Measurements from ENCODE around the gene MALSU1. TPM values are rescaled to one million over a fixed set of nuclear protein-coding genes. Genes with fewer than 3 reads are reported as not detected.
"Not testable (repeated sequence)": the region's sequence is repeated elsewhere in the genome, so short reads cannot be mapped to it uniquely, and the experiment has no call there.

Gene MALSU1
- total RNA-seq, 2 experiments from 2014 or later = 49.8 to 51.8 TPM

- Mint-ChIP-seq H3K4me3 (no peak overlapping the region), H3K27ac (no peak overlapping the region), H3K27me3 (no peaks in the 10 kb centered on the region), H3K36me3 (ENCODE audit: low read depth) (no peaks in the 10 kb centered on the region), H3K4me1 (peaks cover 9% of the 10 kb centered on the region), H3K9me3 (no peaks in the 10 kb centered on the region)
- no peak for DNase-seq
- ChIA-PET CTCF (interaction anchor here (1.6 kb wide), 1 partner anchor 19 kb away, joined by 5 read pairs; no protein-coding TSS in a partner anchor), POLR2A (no interaction called here)
Measured at GRCh38 chr7:23291957-23292560, 7.1 kb upstream of the MALSU1 start.

DNA sequence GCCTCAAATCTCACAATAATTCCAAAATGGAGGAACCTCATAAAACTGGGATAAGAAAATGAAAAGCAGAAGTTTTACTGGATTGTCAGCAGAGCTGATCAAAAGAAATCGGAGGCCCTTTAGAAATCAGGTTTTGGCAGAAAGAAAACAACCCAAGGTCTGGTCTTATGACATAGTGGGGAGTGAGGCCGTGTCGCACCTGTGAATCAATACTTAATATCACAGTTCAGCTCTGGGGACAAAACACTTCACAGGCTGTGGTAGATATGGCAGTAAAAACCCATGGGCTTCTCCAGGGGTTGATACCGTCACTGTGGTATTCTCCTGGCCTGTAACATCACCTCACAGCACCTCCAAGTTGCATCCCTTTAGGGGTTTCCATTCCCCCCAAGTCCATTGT is 6.5 kb upstream of the MALSU1 start:
- Mint-ChIP-seq H3K4me1 (peaks cover 6% of the 10 kb centered on the region), H3K36me3 (ENCODE audit: low read depth) (no peaks in the 10 kb centered on the region), H3K9me3 (no peaks in the 10 kb centered on the region), H3K4me3 (no peak overlapping the region), H3K27ac (no peak overlapping the region), H3K27me3 (no peaks in the 10 kb centered on the region)
- ChIA-PET POLR2A (no interaction called here), CTCF (interaction anchor here (1.6 kb wide), 1 partner anchor 20 kb away, joined by 5 read pairs; no protein-coding TSS in a partner anchor)
- no peak for DNase-seq

- H3K9me3 Mint-ChIP-seq = no peaks in the 10 kb centered on the region
- DNase-seq = no peak
- H3K27ac Mint-ChIP-seq = no peak overlapping the region
- H3K27me3 Mint-ChIP-seq = no peaks in the 10 kb centered on the region
- CTCF ChIA-PET = interaction anchor here (1.7 kb wide), 1 partner anchor 21 kb away, joined by 5 read pairs; no protein-coding TSS in a partner anchor
- no peaks in the 10 kb centered on the region for H3K4me1 Mint-ChIP-seq
- H3K4me3 Mint-ChIP-seq = no peak overlapping the region
- POLR2A ChIA-PET = no interaction called here
- peaks cover 5% of the 10 kb centered on the region for H3K36me3 Mint-ChIP-seq (ENCODE audit: low read depth)
Measured at GRCh38 chr7:23293500-23294073, 5.6 kb upstream of the MALSU1 start.

GRCh38 chr7:23294549-23295400 is 4.4 kb upstream of the MALSU1 start:
- Mint-ChIP-seq H3K27ac (no peak overlapping the region), H3K27me3 (no peaks in the 10 kb centered on the region), H3K9me3 (no peaks in the 10 kb centered on the region), H3K4me3 (no peak overlapping the region), H3K4me1 (peaks cover 6% of the 10 kb centered on the region), H3K36me3 (ENCODE audit: low read depth) (peaks cover 5% of the 10 kb centered on the region)
- no peak for DNase-seq
- ChIA-PET POLR2A (no interaction called here), CTCF (interaction anchor here (0.5 to 1.7 kb wide), 3 partner anchors 22 to 231 kb away, joined by 3 to 5 read pairs (median 5); no protein-coding TSS in a partner anchor)

GRCh38 chr7:23295401-23295697 is 3.8 kb upstream of the MALSU1 start:
- POLR2A ChIA-PET = no interaction called here
- no peak for DNase-seq
- H3K4me1 Mint-ChIP-seq = peaks cover 12% of the 10 kb centered on the region
- H3K27ac Mint-ChIP-seq = no peak overlapping the region
- H3K36me3 Mint-ChIP-seq (ENCODE audit: low read depth) = peaks cover 5% of the 10 kb centered on the region
- H3K27me3 Mint-ChIP-seq = no peaks in the 10 kb centered on the region
- H3K9me3 Mint-ChIP-seq = no peaks in the 10 kb centered on the region
- CTCF ChIA-PET = interaction anchor here (1.7 kb wide), 1 partner anchor 22 kb away, joined by 5 read pairs; no protein-coding TSS in a partner anchor
- no peak overlapping the region for H3K4me3 Mint-ChIP-seq

GRCh38 chr7:23298141-23298881 is 828 bp upstream of the MALSU1 start:
- POLR2A ChIA-PET = interaction anchor here (0.9 to 2.1 kb wide), 17 partner anchors 10 to 241 kb away, joined by 3 to 8 read pairs (median 5); partner anchors contain the start of gene NUP42
- CTCF ChIA-PET = interaction anchor here (1.0 to 2.3 kb wide), 4 partner anchors 25 to 249 kb away, joined by 3 to 11 read pairs (median 5); no protein-coding TSS in a partner anchor
- Mint-ChIP-seq H3K4me3 (peak overlapping the region; percentile 96), H3K27ac (peak overlapping the region; percentile 91), H3K9me3 (no peaks in the 10 kb centered on the region), H3K36me3 (ENCODE audit: low read depth) (peaks cover 22% of the 10 kb centered on the region), H3K27me3 (no peaks in the 10 kb centered on the region), H3K4me1 (peaks cover 30% of the 10 kb centered on the region)
- no peak for DNase-seq

DNA sequence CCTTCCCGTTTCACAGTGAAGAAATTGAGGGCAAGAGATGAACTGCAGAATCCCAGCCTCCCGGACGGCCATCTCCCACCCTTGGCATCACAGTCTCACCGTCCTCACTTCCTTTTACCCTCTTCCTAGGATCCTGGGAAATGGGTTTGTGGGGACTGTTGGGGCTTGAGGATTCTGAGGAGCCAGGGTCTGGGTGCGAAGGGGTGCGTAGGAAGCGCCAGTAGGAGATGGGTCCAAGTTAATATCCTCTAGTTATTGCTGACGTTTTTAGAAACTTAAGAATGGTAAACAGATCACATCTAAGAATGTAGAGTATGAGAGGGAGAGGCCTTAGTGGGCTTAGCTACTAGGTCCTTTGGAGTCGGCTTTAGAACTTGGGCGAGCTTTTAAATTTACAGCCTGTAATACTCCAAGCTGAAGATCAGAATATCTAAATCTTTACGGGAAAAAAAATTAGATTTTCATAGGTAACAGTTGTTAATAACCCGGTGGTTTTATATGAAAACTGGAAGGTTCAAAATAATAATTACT is 696 bp downstream of the MALSU1 start:
- H3K9me3 Mint-ChIP-seq = no peaks in the 10 kb centered on the region
- peaks cover 32% of the 10 kb centered on the region for H3K36me3 Mint-ChIP-seq (ENCODE audit: low read depth)
- ChIA-PET POLR2A (interaction anchor here (0.8 to 2.1 kb wide), 17 partner anchors 9 to 240 kb away, joined by 3 to 8 read pairs (median 5); partner anchors contain the start of gene NUP42), CTCF (interaction anchor here (0.7 to 2.3 kb wide), 5 partner anchors 23 to 247 kb away, joined by 3 to 11 read pairs (median 5); no protein-coding TSS in a partner anchor)
- peak overlapping the region; percentile 96 for H3K4me3 Mint-ChIP-seq
- DNase-seq = no peak
- H3K27ac Mint-ChIP-seq = peak overlapping the region; percentile 91
- peaks cover 39% of the 10 kb centered on the region for H3K4me1 Mint-ChIP-seq
- H3K27me3 Mint-ChIP-seq = no peaks in the 10 kb centered on the region

DNA sequence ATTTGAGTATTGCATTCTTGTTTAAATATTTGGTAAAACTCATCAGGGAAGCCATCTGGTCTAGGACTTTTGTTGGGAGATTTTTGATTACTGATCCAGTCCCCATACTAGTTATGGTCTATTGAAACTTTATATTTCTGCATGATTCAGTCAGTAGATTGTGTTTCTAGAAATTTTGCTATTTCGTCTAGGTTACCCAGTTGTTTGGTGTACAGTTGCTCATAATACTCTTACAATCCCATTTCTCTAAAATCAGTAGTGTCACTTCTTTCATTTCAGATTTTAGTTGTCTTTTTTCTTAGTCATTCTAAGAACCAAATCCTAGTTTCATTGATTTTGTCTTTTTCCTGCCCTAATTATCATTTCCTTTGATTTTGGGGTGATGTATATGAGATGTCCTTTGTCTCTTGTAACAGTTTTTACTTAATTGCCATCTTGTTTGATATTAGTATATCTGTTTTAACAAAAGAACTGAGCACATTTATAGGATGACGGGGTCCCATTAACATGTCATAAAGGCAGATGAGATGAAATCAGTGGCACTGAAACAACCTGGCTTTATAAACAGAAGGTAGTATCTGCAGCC is 7.9 kb downstream of the MALSU1 start:
- ChIA-PET POLR2A (no interaction called here), CTCF (no interaction called here)
- Mint-ChIP-seq H3K27me3 (no peaks in the 10 kb centered on the region), H3K36me3 (ENCODE audit: low read depth) (peaks cover 70% of the 10 kb centered on the region), H3K4me3 (no peak overlapping the region), H3K4me1 (peaks cover 42% of the 10 kb centered on the region), H3K27ac (no peak overlapping the region), H3K9me3 (no peaks in the 10 kb centered on the region)
- DNase-seq = no peak

- Mint-ChIP-seq H3K27ac (no peak overlapping the region), H3K4me3 (no peak overlapping the region), H3K36me3 (ENCODE audit: low read depth) (peaks cover 59% of the 10 kb centered on the region), H3K9me3 (no peaks in the 10 kb centered on the region), H3K27me3 (no peaks in the 10 kb centered on the region), H3K4me1 (peaks cover 33% of the 10 kb centered on the region)
- ChIA-PET POLR2A (interaction anchor here (0.7 kb wide), 1 partner anchor 9 kb away, joined by 3 read pairs; no protein-coding TSS in a partner anchor), CTCF (no interaction called here)
- no peak for DNase-seq
Measured at GRCh38 chr7:23308754-23309153, 9.6 kb downstream of the MALSU1 start.

GRCh38 chr7:23312141-23312540 is 13.0 kb downstream of the MALSU1 start:
- DNase-seq, H3K4me1 Mint-ChIP-seq, H3K27me3 Mint-ChIP-seq, H3K4me3 Mint-ChIP-seq, CTCF ChIA-PET, POLR2A ChIA-PET, H3K27ac Mint-ChIP-seq, H3K9me3 Mint-ChIP-seq: not testable (repeated sequence)
- peaks cover 32% of the 10 kb centered on the region for H3K36me3 Mint-ChIP-seq (ENCODE audit: low read depth)

DNA sequence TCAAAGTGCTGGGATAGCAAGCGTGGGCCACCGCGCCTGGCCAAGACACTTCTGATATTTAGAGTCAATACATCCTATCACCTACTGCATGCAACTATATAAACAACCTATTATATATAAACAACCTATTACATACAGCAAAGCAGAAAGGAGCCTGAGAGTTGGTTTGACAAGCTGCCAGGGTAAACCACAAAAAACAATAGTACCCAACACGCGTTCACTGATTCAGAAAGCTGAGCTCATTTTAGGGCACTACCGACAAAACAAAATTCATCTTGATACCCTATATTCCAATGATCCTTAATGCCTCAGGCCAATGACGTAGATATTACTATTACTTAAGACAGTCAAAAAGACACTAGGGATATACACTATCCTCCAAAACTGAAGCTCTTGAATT is 16.2 kb downstream of the MALSU1 start:
- POLR2A ChIA-PET = interaction anchor here (2.4 kb wide), 1 partner anchor 16 kb away, joined by 8 read pairs; the partner anchor contains the start of gene MALSU1
- peaks cover 4% of the 10 kb centered on the region for H3K27me3 Mint-ChIP-seq
- CTCF ChIA-PET = no interaction called here
- peaks cover 5% of the 10 kb centered on the region for H3K36me3 Mint-ChIP-seq (ENCODE audit: low read depth)
- no peaks in the 10 kb centered on the region for H3K4me1 Mint-ChIP-seq
- no peak for DNase-seq
- peaks cover 2% of the 10 kb centered on the region for H3K9me3 Mint-ChIP-seq
- no peak overlapping the region for H3K4me3 Mint-ChIP-seq
- H3K27ac Mint-ChIP-seq = no peak overlapping the region

GRCh38 chr7:23331132-23331531 is 32.0 kb downstream of the MALSU1 start:
- peaks cover 13% of the 10 kb centered on the region for H3K27me3 Mint-ChIP-seq
- no peaks in the 10 kb centered on the region for H3K9me3 Mint-ChIP-seq
- POLR2A ChIA-PET = no interaction called here
- no peaks in the 10 kb centered on the region for H3K36me3 Mint-ChIP-seq (ENCODE audit: low read depth)
- CTCF ChIA-PET = no interaction called here
- peaks cover 2% of the 10 kb centered on the region for H3K4me1 Mint-ChIP-seq
- DNase-seq = no peak
- no peak overlapping the region for H3K27ac Mint-ChIP-seq
- H3K4me3 Mint-ChIP-seq = no peak overlapping the region
